ENCODE results near the gene SOX30.

Gene SOX30

DNA sequence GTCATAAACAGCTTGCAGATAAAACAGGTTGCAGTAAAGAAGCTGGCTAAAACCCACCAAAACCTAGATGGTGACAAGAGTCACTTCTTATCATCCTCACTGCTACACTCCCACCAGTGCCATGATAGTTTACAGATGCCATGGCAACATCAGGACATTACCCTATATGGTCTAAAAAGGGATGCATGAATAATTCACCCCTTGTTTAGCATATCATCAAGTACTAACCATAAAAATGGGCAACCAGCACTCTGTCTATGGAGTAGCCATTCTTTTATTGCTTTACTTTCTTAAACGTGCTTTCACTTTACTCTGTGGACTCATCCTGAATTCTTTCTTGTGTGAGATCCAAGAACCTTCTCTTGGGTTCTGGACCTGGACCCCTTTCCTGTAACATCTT lies 6.7 kb upstream of the SOX30 start:
- Histone ChIP-seq H3K4me1 (ENCODE audit: control insufficient read depth, insufficient read depth, low read length) (no peaks in the 10 kb centered on the region), H3K36me3 (ENCODE audit: control insufficient read depth, insufficient read depth, low read length, severe bottlenecking) (no peaks in the 10 kb centered on the region), H3K9me3 (ENCODE audit: control insufficient read depth, low read length) (peaks cover 34% of the 10 kb centered on the region), H3K27me3 (replicated peaks; ENCODE audit: control insufficient read depth, insufficient read depth, low read length) (no peaks in the 10 kb centered on the region), H3K4me3 (ENCODE audit: low read length) (no peak overlapping the region), H3K9ac (ENCODE audit: low read length) (no peak overlapping the region)
- no peak for DNase-seq (ENCODE audit: low read depth)

DNA sequence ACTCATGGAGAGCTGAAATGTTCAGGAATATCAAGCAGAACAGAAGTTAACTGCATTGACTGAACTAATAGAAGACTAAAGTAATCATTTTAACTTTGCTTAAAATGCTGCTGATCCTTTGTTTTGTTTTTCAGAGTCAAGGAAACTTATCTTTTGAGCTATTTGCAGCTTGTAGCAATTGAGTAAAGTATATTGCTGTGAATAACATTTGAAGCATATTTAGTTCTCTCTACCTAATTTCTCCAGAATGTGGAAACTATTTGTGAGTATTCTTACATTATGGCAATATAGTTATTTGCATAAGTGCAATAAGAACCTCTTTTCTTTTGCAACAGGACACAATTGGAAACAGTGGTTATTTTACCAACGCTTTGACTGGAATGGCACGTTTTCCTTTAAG lies 5.3 kb upstream of the SOX30 start:
- no peaks in the 10 kb centered on the region for H3K36me3 ChIP-seq (ENCODE audit: control insufficient read depth, insufficient read depth, low read length, severe bottlenecking)
- H3K4me1 ChIP-seq (ENCODE audit: control insufficient read depth, insufficient read depth, low read length): no peaks in the 10 kb centered on the region
- peaks cover 47% of the 10 kb centered on the region for H3K9me3 ChIP-seq (ENCODE audit: control insufficient read depth, low read length)
- H3K27me3 ChIP-seq (replicated peaks; ENCODE audit: control insufficient read depth, insufficient read depth, low read length): no peaks in the 10 kb centered on the region
- H3K9ac ChIP-seq (ENCODE audit: low read length): no peak overlapping the region
- no peak for DNase-seq (ENCODE audit: low read depth)
- no peak overlapping the region for H3K4me3 ChIP-seq (ENCODE audit: low read length)

DNA sequence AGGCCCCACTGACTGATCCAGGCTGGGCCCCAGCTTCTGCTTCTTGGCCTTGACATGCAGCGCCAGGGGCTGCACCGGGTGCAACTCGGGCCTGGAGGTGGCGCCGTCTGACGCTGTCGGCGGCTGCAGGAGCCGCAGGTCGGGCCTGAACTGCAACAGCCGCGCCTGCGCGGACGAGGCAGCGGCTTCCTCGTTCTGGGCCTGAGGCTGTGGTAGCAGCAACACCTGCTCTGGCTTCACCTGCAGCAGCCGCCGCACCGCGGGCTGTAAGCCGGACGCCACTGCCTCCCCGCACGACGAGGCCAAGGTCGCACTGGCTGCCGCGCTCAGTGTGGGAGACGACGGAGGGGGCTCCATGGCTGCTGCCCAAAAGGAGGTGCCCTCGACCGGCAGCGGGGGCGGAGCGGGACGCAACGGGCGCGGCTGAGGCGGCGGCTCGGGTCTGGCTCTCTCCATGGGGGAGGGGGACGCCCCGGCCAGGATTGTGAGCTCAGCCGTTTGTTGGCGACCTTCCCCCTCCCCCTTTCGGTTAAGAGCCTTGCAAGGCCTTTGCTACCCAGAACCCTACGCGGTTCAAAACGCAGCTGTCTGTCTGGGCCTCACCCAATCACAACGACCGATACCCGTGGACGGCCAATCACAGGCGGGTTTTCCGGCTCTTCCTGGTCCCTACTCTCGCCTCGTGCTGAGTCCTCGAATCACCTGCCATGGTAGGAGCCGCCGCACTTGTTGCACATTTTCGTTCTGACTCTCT lies 438 bp downstream of the SOX30 start:
- DNase-seq (ENCODE audit: low read depth): no peak
- H3K4me1 ChIP-seq (ENCODE audit: control insufficient read depth, insufficient read depth, low read length): no peaks in the 10 kb centered on the region
- H3K27me3 ChIP-seq (replicated peaks; ENCODE audit: control insufficient read depth, insufficient read depth, low read length): no peaks in the 10 kb centered on the region
- no peaks in the 10 kb centered on the region for H3K36me3 ChIP-seq (ENCODE audit: control insufficient read depth, insufficient read depth, low read length, severe bottlenecking)
- peaks cover 36% of the 10 kb centered on the region for H3K9me3 ChIP-seq (ENCODE audit: control insufficient read depth, low read length)
- H3K9ac ChIP-seq (ENCODE audit: low read length): peak overlapping the region; percentile 12
- peak overlapping the region; percentile 68 for H3K4me3 ChIP-seq (ENCODE audit: low read length)

DNA sequence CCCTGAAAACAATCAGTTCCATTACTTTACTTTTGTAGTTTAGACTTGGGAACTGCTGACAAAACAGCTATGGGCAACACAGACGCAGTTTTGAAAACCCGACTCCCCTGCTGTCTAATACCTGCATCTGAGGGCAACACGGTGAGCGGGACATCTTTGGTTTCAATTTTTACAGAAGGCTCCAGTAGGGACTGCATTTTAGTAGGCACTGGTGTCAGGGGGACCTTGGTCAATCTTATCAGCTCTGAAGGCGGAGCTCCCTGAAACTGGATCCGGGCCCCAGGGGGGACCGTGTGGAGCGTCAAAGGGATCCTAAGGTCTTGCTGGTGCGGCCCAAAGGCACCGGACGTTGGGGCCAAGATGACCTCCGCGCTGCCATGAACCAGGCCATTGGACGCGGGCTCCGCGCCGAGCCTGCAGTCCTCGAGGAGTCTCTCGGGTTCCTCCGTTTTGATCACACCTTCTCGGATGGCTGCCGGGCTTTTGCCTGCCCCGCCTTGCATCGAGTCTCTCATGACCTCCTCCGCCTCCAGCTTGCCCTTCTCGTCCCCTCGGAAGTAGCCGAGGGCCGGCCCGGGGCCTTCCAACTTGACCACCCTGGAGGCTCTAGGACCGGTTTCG lies 1.1 kb downstream of the SOX30 start:
- Histone ChIP-seq H3K36me3 (ENCODE audit: control insufficient read depth, insufficient read depth, low read length, severe bottlenecking) (no peaks in the 10 kb centered on the region), H3K27me3 (replicated peaks; ENCODE audit: control insufficient read depth, insufficient read depth, low read length) (no peaks in the 10 kb centered on the region), H3K9ac (ENCODE audit: low read length) (no peak overlapping the region), H3K9me3 (ENCODE audit: control insufficient read depth, low read length) (peaks cover 31% of the 10 kb centered on the region), H3K4me1 (ENCODE audit: control insufficient read depth, insufficient read depth, low read length) (no peaks in the 10 kb centered on the region), H3K4me3 (ENCODE audit: low read length) (peak overlapping the region; percentile 68)
- no peak for DNase-seq (ENCODE audit: low read depth)

DNA sequence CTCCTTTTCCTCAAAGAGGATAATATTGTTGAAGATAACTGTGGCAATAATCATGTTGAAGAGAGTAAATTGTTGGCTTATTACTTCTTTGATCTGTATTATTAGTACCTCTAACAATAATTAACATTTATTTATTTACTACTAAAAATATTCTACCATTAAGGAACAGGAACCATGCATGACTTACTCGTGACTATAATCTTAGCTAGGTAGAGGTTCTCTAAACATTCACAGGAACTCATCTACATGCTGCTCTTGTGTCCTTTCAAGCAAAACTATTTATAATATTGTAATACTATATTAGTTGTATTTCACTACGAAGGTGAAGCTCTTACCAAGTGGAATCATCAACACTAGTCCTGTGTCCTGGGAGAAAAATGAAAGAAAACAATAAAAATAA lies 3.1 kb downstream of the SOX30 start:
- Histone ChIP-seq H3K36me3 (ENCODE audit: control insufficient read depth, insufficient read depth, low read length, severe bottlenecking) (no peaks in the 10 kb centered on the region), H3K27me3 (replicated peaks; ENCODE audit: control insufficient read depth, insufficient read depth, low read length) (no peaks in the 10 kb centered on the region), H3K4me1 (ENCODE audit: control insufficient read depth, insufficient read depth, low read length) (no peaks in the 10 kb centered on the region), H3K9ac (ENCODE audit: low read length) (no peak overlapping the region), H3K9me3 (ENCODE audit: control insufficient read depth, low read length) (peaks cover 20% of the 10 kb centered on the region), H3K4me3 (ENCODE audit: low read length) (no peak overlapping the region)
- no peak for DNase-seq (ENCODE audit: low read depth)

DNA sequence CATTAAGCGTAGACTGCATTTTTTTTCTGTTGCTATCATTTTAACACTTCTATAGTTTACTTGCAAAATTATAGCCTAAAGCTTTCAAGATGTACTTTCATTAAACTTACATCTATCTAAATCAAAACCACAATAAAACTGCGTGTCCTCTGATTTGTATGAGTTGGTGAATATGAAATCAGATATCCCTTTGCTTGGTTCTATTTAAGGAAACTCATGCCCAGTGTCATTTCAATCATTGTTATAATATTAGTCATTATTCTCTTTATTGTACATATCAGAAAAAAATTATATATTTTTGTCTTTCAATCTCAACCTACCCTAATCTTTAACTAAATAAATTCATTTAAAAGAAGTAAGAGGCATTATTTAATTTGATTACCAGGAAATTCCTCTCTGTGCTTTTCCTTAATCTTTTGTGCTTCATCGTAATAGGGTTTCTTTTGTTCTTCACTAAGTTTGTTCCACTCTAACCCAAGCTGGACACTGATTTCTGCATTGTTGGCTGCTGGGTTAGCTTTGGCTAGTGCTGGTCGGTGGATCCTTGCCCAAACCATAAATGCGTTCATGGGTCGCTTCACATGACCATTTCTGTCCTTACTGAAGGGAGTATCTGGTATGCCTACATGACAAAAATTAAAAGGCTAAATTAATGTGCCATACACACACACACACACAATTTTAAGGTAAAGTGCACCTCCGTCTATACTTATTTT lies 3.8 kb downstream of the SOX30 start:
- H3K9ac ChIP-seq (ENCODE audit: low read length): no peak overlapping the region
- no peaks in the 10 kb centered on the region for H3K4me1 ChIP-seq (ENCODE audit: control insufficient read depth, insufficient read depth, low read length)
- no peak overlapping the region for H3K4me3 ChIP-seq (ENCODE audit: low read length)
- H3K27me3 ChIP-seq (replicated peaks; ENCODE audit: control insufficient read depth, insufficient read depth, low read length): no peaks in the 10 kb centered on the region
- H3K9me3 ChIP-seq (ENCODE audit: control insufficient read depth, low read length): peaks cover 14% of the 10 kb centered on the region
- no peaks in the 10 kb centered on the region for H3K36me3 ChIP-seq (ENCODE audit: control insufficient read depth, insufficient read depth, low read length, severe bottlenecking)
- peak; percentile 16 for DNase-seq (ENCODE audit: low read depth)

DNA sequence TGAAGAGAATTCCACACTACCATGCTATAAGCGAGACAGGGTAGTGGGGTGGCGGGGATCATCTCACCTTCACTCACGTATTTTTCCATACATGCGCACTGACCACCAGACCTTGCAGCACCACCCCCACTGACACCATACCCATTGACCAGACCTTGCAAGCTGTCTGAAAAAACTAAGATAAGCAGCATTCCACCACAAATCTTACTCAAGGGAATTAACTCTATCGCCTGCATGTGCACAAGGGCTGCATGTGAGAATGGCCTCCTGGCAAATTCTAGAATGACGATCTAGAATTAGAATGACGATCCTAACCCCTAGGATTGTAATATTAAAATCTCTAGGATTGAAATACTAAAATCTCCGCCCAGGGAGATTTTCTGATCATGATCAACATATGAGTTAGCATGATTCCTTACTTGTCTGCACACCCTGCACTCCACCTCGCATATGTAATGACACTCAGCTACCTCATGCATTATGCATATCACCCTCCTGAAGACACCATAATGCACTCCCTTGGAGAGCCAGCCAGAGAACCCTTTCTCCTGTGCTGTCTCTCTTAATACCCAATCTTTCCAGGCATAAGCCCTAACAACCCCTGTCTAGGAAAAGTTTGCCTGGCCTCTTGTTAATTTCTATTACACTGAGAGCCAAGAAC lies 11.7 kb downstream of the SOX30 start:
- Histone ChIP-seq H3K36me3 (ENCODE audit: control insufficient read depth, insufficient read depth, low read length, severe bottlenecking) (no peaks in the 10 kb centered on the region), H3K27me3 (replicated peaks; ENCODE audit: control insufficient read depth, insufficient read depth, low read length) (no peaks in the 10 kb centered on the region), H3K4me3 (ENCODE audit: low read length) (no peak overlapping the region), H3K4me1 (ENCODE audit: control insufficient read depth, insufficient read depth, low read length) (no peaks in the 10 kb centered on the region), H3K9ac (ENCODE audit: low read length) (no peak overlapping the region), H3K9me3 (ENCODE audit: control insufficient read depth, low read length) (no peaks in the 10 kb centered on the region)
- DNase-seq (ENCODE audit: low read depth): no peak

DNA sequence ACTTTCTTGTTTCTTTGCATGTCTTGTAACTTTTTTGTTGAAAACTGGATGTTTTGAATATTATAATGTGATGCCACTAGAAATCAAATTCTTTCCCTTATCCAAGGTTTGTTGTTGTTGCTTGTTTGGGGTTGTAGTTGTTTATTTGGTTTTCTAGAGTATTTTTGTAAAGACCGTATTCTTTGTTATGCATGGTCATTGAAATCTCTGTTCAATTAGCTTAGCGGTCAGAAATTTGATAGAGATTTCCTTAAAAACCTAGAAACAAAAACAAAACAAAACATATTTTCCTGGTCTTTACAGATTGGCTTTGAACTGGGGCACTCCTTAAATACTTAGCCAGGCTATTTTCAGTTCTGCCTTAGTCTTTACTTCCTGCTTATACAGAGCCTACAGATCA lies 21.9 kb downstream of the SOX30 start:
- H3K4me3 ChIP-seq (ENCODE audit: low read length): no peak overlapping the region
- H3K27me3 ChIP-seq (replicated peaks; ENCODE audit: control insufficient read depth, insufficient read depth, low read length): no peaks in the 10 kb centered on the region
- H3K9ac ChIP-seq (ENCODE audit: low read length): no peak overlapping the region
- no peaks in the 10 kb centered on the region for H3K4me1 ChIP-seq (ENCODE audit: control insufficient read depth, insufficient read depth, low read length)
- peaks cover 13% of the 10 kb centered on the region for H3K9me3 ChIP-seq (ENCODE audit: control insufficient read depth, low read length)
- no peaks in the 10 kb centered on the region for H3K36me3 ChIP-seq (ENCODE audit: control insufficient read depth, insufficient read depth, low read length, severe bottlenecking)
- DNase-seq (ENCODE audit: low read depth): no peak

DNA sequence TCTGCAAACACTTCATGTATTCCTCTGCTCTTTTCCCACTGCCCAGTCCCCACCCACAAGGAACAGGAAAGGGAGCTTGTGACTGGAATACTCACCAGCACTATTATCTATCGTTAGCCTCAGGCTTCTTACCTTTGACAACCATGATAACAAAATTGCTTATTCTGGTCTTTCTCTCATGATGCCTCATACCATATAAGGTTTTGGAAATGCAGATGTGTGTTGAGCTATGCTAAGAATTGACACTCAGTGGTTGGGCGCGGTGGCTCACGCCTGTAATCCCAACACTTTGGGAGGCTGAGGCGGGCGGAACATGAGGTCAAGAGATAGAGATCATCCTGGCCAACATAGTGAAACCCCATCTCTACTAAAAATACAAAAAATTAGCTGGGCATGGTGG lies 25.4 kb downstream of the SOX30 start:
- Histone ChIP-seq H3K4me3 (ENCODE audit: low read length) (no peak overlapping the region), H3K9ac (ENCODE audit: low read length) (no peak overlapping the region), H3K9me3 (ENCODE audit: control insufficient read depth, low read length) (peaks cover 13% of the 10 kb centered on the region), H3K36me3 (ENCODE audit: control insufficient read depth, insufficient read depth, low read length, severe bottlenecking) (no peaks in the 10 kb centered on the region), H3K27me3 (replicated peaks; ENCODE audit: control insufficient read depth, insufficient read depth, low read length) (no peaks in the 10 kb centered on the region), H3K4me1 (ENCODE audit: control insufficient read depth, insufficient read depth, low read length) (no peaks in the 10 kb centered on the region)
- no peak for DNase-seq (ENCODE audit: low read depth)

DNA sequence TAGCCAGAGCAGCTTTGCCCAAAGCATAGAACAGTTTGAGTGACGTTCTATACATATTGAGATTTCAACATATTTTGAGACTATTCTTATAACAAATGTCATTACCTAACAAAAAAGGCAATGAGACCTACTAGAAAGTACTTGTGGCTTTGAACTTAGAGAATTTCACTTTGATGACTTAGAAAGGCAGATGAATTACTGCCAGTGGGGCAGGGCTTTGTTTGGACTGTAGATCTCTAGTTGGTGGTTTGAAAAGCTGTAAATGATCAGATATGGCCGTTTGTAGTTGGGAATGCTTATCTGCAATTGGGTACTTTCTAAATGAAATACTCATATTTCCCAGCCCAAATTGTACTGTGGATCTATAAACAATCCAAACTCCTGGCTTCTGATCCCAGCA lies 28.1 kb downstream of the SOX30 start:
- DNase-seq (ENCODE audit: low read depth): no peak
- Histone ChIP-seq H3K9me3 (ENCODE audit: control insufficient read depth, low read length) (no peaks in the 10 kb centered on the region), H3K4me1 (ENCODE audit: control insufficient read depth, insufficient read depth, low read length) (no peaks in the 10 kb centered on the region), H3K9ac (ENCODE audit: low read length) (no peak overlapping the region), H3K4me3 (ENCODE audit: low read length) (no peak overlapping the region), H3K27me3 (replicated peaks; ENCODE audit: control insufficient read depth, insufficient read depth, low read length) (no peaks in the 10 kb centered on the region), H3K36me3 (ENCODE audit: control insufficient read depth, insufficient read depth, low read length, severe bottlenecking) (no peaks in the 10 kb centered on the region)

DNA sequence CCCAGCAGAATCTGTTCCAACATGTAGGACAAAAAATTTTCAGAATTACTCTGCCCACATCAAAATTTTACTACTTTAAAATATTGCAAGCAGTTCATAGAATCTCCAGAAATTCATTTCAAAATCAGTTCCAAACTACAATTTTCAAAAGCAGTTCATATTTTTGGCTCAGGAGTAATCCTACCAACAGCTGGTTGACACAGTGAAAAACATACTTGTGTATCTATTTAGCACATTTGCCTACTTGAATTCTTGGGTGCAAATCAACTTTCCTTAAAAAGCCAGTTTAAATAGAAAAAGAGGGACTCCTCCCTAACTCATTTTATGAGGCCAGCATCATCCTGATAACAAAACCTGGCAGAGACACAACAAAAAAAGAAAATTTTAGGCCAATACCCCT lies 31.5 kb downstream of the SOX30 start:
- Histone ChIP-seq H3K4me3 (ENCODE audit: low read length) (no peak overlapping the region), H3K27me3 (replicated peaks; ENCODE audit: control insufficient read depth, insufficient read depth, low read length) (no peaks in the 10 kb centered on the region), H3K9me3 (ENCODE audit: control insufficient read depth, low read length) (no peaks in the 10 kb centered on the region), H3K9ac (ENCODE audit: low read length) (no peak overlapping the region), H3K4me1 (ENCODE audit: control insufficient read depth, insufficient read depth, low read length) (no peaks in the 10 kb centered on the region), H3K36me3 (ENCODE audit: control insufficient read depth, insufficient read depth, low read length, severe bottlenecking) (no peaks in the 10 kb centered on the region)
- DNase-seq (ENCODE audit: low read depth): no peak

Data from adipocyte (in vitro differentiated cells).